PC-9 (cell line): ENCODE data around the gene MYB. TPM values are rescaled to one million over a fixed set of nuclear protein-coding genes. Genes with fewer than 3 reads are reported as not detected.
"Not testable (repeated sequence)": the region's sequence is repeated elsewhere in the genome, so short reads cannot be mapped to it uniquely, and the experiment has no call there.

ENCODE experiments used
- BruUV-seq: library from RNA; stranded (reverse); fragments of 400-500 nt; replicated peaks from 2 replicates; lab custom pipeline; 2021; lab: Mats Ljungman, UMichigan
- CTCF ChIA-PET: fragments of 300-600 bp; sonication (Branson Sonifier 250); formaldehyde crosslinking; loops from one replicate; lab custom pipeline; 2022; ENCODE audit warnings: antibody characterized with exemption; lab: Charles Lee
- POLR2A ChIA-PET: fragments of 300-600 bp; sonication (Branson Sonifier 250); formaldehyde crosslinking; loops from one replicate; lab custom pipeline; 2022; ENCODE audit warnings: antibody characterized with exemption; ENCODE audit not compliant: unreplicated experiment; lab: Charles Lee
- DNase-seq, 2 experiments: peaks; one replicate each; pipeline versions ENCODE4 v3.0.0 to v3.0.0-alpha.2; 2015 to 2022; ENCODE audit warnings: mixed read lengths in 1 of 2
- H2AFZ ChIP-seq: fragments of 200-600 bp; sonication (generic); 2 replicates; pipeline ENCODE4 v1.8.1; 2017; ENCODE audit warnings: antibody characterized with exemption
- H3F3A ChIP-seq: fragments of 200-600 bp; sonication (generic); 2 replicates; pipeline ENCODE4 v1.8.1; 2017; ENCODE audit warnings: antibody characterized with exemption, mild to moderate bottlenecking, low read depth; ENCODE audit not compliant: insufficient read depth
- H3K27ac ChIP-seq: fragments of 200-600 bp; sonication (generic); 2 replicates; pipeline ENCODE4 v1.6.1; 2016; ENCODE audit warnings: mixed run types
- H3K27me3 ChIP-seq: fragments of 200-600 bp; sonication (generic); 2 replicates; pipeline ENCODE4 v1.6.1; 2016; ENCODE audit warnings: low read depth, mixed run types; ENCODE audit not compliant: insufficient read depth
- H3K36me3 ChIP-seq: fragments of 200-600 bp; sonication (generic); 2 replicates; pipeline ENCODE4 v1.6.1; 2016; ENCODE audit warnings: low read depth, mixed run types
- H3K4me1 ChIP-seq: fragments of 200-600 bp; sonication (generic); replicated peaks from 2 replicates; pipeline ENCODE4 v1.6.1; 2016; ENCODE audit warnings: mixed run types; ENCODE audit not compliant: insufficient read depth
- H3K4me2 ChIP-seq: fragments of 200-600 bp; sonication (generic); 2 replicates; pipeline ENCODE4 v1.6.1; 2017; ENCODE audit warnings: mixed run types
- H3K4me3 ChIP-seq: fragments of 200-600 bp; sonication (generic); 2 replicates; pipeline ENCODE4 v1.6.1; 2016; ENCODE audit warnings: mixed run types
- H3K79me2 ChIP-seq: fragments of 200-600 bp; sonication (generic); 2 replicates; pipeline ENCODE4 v1.6.1; 2017; ENCODE audit warnings: low read depth, mixed run types
- H3K9me2 ChIP-seq: fragments of 200-600 bp; sonication (generic); 2 replicates; pipeline ENCODE4 v1.8.1; 2017; ENCODE audit warnings: mild to moderate bottlenecking; ENCODE audit not compliant: insufficient read depth
- H3K9me3 ChIP-seq: fragments of 200-600 bp; sonication (generic); 2 replicates; pipeline ENCODE4 v1.8.1; 2016; ENCODE audit warnings: low read depth; ENCODE audit not compliant: insufficient read depth
- H4K20me1 ChIP-seq: fragments of 200-600 bp; sonication (generic); 2 replicates; pipeline ENCODE4 v1.8.1; 2017; ENCODE audit not compliant: insufficient read depth
- EZH2 ChIP-seq: fragments of 200-600 bp; sonication (generic); IDR thresholded peaks from 2 replicates; pipeline ENCODE4 v1.8.0; 2017; ENCODE audit warnings: antibody characterized with exemption, low read depth
- intact Hi-C: fragments of 100-400 bp; cut with micrococcal nuclease; formaldehyde crosslinking; loops from one replicate; pipeline ENCODE4 v1.10.0; 2022; ENCODE audit not compliant: unreplicated experiment
- total RNA-seq: library from RNA; stranded (reverse); gene quantifications from 2 replicates; pipeline ENCODE4 v1.2.3, GENCODE V29; 2021
- TF ChIP-seq, protein P1 (sequence below): fragments of 200-600 bp; sonication (generic); conservative IDR thresholded peaks from 2 replicates; pipeline ENCODE4 v1.6.1; 2017; ENCODE audit warnings: mixed run types, antibody characterized with exemption, mild to moderate bottlenecking, moderate library complexity

The MYB gene
- total RNA-seq, 1 experiment from 2014 or later = 1.8 TPM

DNA sequence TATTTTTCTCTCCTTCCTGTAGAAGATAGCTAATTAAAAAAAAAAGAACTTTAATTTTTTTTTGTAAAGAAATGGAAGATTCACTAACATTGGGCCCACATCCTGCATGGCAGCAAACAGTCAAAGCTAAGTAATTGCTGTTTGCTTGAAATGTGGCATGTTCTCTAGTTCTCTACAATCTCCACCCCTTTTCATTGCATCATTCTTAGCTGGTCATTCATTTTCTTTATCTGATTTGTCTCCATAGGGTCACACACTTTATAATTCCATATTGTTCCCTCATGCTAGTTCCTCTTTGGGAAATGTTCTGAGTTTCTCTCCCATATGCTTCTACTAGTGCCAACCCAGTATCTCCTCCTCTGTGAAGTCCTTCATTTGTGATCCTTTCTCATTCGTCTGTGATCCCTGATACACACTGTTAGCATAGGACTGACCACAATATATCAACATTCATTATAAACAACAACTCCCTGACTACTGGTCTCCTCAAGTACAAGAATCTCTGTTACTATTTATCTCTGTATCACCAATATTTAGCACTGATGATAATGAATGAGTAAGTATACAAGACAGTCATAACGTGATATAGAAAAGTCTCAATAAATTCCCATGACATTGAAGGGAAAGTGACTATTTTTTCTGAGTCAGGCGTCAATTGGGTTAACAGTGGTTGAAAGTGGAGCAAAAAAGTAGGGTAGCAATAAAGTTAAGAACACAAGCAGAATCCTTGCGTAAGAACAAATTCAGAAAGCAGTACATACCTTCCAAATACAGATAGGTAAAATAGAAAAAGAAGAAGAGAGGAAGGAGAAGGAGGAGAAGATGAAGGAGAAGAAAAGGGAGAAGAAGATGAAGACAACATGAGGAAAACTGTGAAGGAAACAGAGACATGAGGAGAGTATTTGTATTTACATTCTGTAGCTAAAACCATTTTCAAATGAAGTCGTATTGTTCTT, 33.2 kb upstream of the MYB start:
- Histone ChIP-seq H3F3A (no peaks in the 10 kb centered on the region), H3K27me3 (peaks cover 2% of the 10 kb centered on the region; the same call in 1 of the 2 replicates), H3K4me2 (no peak overlapping the region), H3K27ac (no peak overlapping the region), H3K79me2 (no peaks in the 10 kb centered on the region), H4K20me1 (no peaks in the 10 kb centered on the region), H3K9me3 (no peaks in the 10 kb centered on the region), H3K4me3 (no peak overlapping the region), H3K9me2 (no peaks in the 10 kb centered on the region; the same call in 1 of the 2 replicates), H2AFZ (no peak overlapping the region), H3K36me3 (no peaks in the 10 kb centered on the region), H3K4me1 (no peaks in the 10 kb centered on the region)
- intact Hi-C loops = no loop called here
- CTCF ChIA-PET = interaction anchor here (0.6 to 0.7 kb wide), 2 partner anchors 13 to 1662 kb away, joined by 3 read pairs; no protein-coding TSS in a partner anchor
- TF ChIP-seq, protein P1, sequence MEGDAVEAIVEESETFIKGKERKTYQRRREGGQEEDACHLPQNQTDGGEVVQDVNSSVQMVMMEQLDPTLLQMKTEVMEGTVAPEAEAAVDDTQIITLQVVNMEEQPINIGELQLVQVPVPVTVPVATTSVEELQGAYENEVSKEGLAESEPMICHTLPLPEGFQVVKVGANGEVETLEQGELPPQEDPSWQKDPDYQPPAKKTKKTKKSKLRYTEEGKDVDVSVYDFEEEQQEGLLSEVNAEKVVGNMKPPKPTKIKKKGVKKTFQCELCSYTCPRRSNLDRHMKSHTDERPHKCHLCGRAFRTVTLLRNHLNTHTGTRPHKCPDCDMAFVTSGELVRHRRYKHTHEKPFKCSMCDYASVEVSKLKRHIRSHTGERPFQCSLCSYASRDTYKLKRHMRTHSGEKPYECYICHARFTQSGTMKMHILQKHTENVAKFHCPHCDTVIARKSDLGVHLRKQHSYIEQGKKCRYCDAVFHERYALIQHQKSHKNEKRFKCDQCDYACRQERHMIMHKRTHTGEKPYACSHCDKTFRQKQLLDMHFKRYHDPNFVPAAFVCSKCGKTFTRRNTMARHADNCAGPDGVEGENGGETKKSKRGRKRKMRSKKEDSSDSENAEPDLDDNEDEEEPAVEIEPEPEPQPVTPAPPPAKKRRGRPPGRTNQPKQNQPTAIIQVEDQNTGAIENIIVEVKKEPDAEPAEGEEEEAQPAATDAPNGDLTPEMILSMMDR = no peak
- TF ChIP-seq EZH2 = no peak
- DNase-seq = no peak
- BruUV-seq = no TSS peak
- POLR2A ChIA-PET = no interaction called here

DNA sequence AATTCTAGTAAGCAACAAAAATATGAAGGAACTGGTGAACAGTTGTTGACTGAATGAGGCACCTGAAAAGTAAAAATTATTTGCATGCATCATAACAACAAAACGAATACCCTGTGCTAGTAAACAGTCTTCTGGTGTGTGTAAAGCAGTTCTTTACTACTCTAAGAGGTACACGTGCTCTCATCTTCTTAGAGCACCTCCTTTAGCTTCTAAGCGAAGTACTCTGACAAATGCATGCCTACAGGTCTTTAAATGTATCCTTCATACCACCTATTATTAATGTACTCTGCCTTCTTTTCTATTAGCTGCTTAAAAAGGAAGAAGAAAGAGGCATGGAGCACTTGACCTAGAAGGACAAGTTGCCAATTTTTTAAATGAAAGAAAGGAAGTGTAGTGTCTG, 32.2 kb upstream of the MYB start:
- TF ChIP-seq, protein P1 = no peak
- no peak for TF ChIP-seq EZH2
- no peaks in the 10 kb centered on the region for H3F3A ChIP-seq
- H3K4me3 ChIP-seq = no peak overlapping the region
- no peak overlapping the region for H3K4me2 ChIP-seq
- ChIA-PET CTCF (no interaction called here), POLR2A (no interaction called here)
- no peaks in the 10 kb centered on the region for H3K4me1 ChIP-seq
- H4K20me1 ChIP-seq = no peaks in the 10 kb centered on the region
- intact Hi-C loops = no loop called here
- no peaks in the 10 kb centered on the region for H3K79me2 ChIP-seq
- no peak overlapping the region for H3K27ac ChIP-seq
- BruUV-seq = no TSS peak
- H3K27me3 ChIP-seq = no peaks in the 10 kb centered on the region
- H2AFZ ChIP-seq = no peak overlapping the region
- H3K9me3 ChIP-seq = no peaks in the 10 kb centered on the region
- H3K36me3 ChIP-seq = no peaks in the 10 kb centered on the region
- DNase-seq = no peak
- H3K9me2 ChIP-seq = no peaks in the 10 kb centered on the region; the same call in 1 of the 2 replicates

DNA sequence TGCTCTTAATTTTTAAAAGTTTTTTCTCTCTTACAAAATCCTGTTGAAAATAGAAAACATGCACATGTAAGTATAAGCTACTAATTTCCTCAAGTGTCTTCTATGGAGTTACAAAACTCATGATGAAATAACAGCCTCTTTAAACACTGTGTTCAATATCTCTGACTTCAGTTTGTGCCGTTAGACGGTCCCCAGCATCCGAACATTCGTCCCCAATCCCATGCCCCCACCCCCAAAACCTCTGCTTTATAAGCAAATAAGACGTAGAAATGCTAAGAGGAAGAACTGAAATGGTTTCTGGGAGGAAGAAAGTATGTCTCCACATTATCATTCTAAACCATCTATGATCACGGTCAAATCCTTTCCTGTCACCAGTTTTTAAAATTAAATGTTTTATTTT, 31.7 kb upstream of the MYB start:
- Histone ChIP-seq H3K79me2 (no peaks in the 10 kb centered on the region), H3K9me3 (no peaks in the 10 kb centered on the region), H3K4me3 (no peak overlapping the region), H3K27me3 (no peaks in the 10 kb centered on the region), H3F3A (no peaks in the 10 kb centered on the region), H3K27ac (no peak overlapping the region), H3K36me3 (no peaks in the 10 kb centered on the region), H4K20me1 (no peaks in the 10 kb centered on the region), H3K4me1 (no peaks in the 10 kb centered on the region), H3K4me2 (no peak overlapping the region), H2AFZ (no peak overlapping the region), H3K9me2 (no peaks in the 10 kb centered on the region; the same call in 1 of the 2 replicates)
- no TSS peak for BruUV-seq
- TF ChIP-seq, protein P1 = no peak
- TF ChIP-seq EZH2 = no peak
- intact Hi-C loops = no loop called here
- CTCF ChIA-PET = no interaction called here
- DNase-seq = no peak
- POLR2A ChIA-PET = no interaction called here

DNA sequence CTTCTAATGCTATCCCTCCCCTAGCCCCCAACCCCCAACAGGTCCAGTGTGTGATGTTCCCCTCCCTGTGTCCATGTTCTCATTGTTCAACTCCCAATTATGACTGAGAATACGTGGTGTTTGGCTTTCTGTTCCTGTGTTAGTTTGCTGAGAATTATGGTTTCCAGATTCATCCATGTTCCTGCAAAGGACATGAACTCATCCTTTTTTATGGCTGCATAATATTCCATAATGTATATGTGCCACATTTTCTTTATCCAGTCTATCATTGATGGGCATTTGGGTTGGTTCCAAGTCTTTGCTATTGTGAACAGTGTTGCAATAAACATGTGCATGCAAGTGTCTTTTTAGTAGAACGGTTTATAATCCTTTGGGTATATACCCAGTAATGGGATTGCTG, 30.6 kb upstream of the MYB start:
- H3K4me2 ChIP-seq, H4K20me1 ChIP-seq, DNase-seq, H3K9me2 ChIP-seq, H3K4me3 ChIP-seq, H3K79me2 ChIP-seq, BruUV-seq, H3K27ac ChIP-seq, POLR2A ChIA-PET, H3K9me3 ChIP-seq, intact Hi-C loops, H3F3A ChIP-seq, H3K36me3 ChIP-seq, H2AFZ ChIP-seq, H3K4me1 ChIP-seq, H3K27me3 ChIP-seq, CTCF ChIA-PET: not testable (repeated sequence)

DNA sequence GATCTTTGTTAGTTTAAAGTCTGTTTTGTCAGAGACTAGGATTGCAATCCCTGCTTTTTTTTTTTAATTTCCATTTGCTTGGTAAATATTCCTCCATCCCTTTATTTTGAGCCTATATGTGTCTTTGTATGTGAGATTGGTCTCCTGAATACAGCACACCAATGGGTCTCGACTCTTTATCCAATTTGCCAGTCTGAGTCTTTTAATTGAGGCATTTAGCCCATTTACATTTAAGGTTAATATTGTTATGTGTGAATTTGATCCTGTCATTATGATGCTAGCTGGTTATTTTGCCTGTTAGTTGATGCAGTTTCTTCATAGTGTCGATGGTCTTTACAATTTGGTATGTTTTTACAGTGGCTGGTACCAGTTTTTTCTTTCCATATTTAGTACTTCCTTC, 27.0 kb upstream of the MYB start:
- H3K79me2 ChIP-seq, H3K4me3 ChIP-seq, CTCF ChIA-PET, H3K36me3 ChIP-seq, BruUV-seq, H3K27me3 ChIP-seq, intact Hi-C loops, H2AFZ ChIP-seq, H3K9me3 ChIP-seq, DNase-seq, H3F3A ChIP-seq, H4K20me1 ChIP-seq, H3K27ac ChIP-seq, H3K9me2 ChIP-seq, H3K4me2 ChIP-seq, H3K4me1 ChIP-seq: not testable (repeated sequence)
- POLR2A ChIA-PET = interaction anchor here (0.7 kb wide), 1 partner anchor 476 kb away, joined by 6 read pairs; no protein-coding TSS in a partner anchor
